ENCODE results near the gene KLHL13.
"Not testable (repeated sequence)": the region's sequence is repeated elsewhere in the genome, so short reads cannot be mapped to it uniquely, and the experiment has no call there.

DNA sequence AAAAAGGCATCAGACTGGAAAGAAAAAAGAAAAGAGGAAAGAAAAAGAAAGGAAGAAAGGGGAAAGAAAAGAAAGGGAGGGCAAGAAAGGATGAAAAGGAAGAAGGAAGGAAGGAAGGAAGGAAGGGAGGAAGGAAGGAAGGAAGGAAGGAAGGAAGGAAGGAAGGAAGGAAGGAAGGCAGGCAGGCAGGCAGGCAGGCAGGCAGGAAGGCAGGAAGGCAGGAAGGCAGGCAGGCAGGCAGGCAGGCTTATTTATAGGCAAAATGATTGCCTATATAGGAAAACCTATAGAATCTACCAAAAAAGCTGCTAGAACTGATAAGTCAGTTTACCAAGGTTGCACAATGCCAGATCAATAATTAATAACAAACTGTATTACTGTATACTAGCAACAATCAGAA is 186.5 kb downstream of the KLHL13 start:
- not testable (repeated sequence) for TF ChIP-seq EP300, POLR2A (IDR thresholded peaks at IDR 0.05)

All from gastroesophageal sphincter (tissue), 2 donors.